K562 (cell line): ENCODE results near the gene AK5. TPM values are rescaled to one million over a fixed set of nuclear protein-coding genes. Genes with fewer than 3 reads are reported as not detected.

Source experiments
- ATAC-seq: fragments of 200-7000 bp; cut with Tn5 transposase; 3 replicates; pipeline ENCODE4 v1.9.1; 2020; ENCODE audit warnings: moderate library complexity
- BruUV-seq: library from RNA; stranded (reverse); fragments of 400-500 nt; replicated peaks from 2 replicates; lab custom pipeline; 2021; lab: Mats Ljungman, UMichigan
- CTCF ChIA-PET: fragments of 300-600 bp; formaldehyde crosslinking; extraction: SDS; loops from one replicate; lab custom pipeline; 2021; ENCODE audit warnings: low intra/inter-chr PET ratio; lab: Yijun Ruan, JAX
- POLR2A ChIA-PET: fragments of 300-600, 350-650 bp; sonication (Branson Sonifier 250); formaldehyde crosslinking; extraction: SDS; loops from one replicate; lab custom pipeline; 2021; ENCODE audit warnings: antibody characterized with exemption, inconsistent platforms; lab: Yijun Ruan, JAX
- DNase-seq, 4 experiments: peaks; one replicate each; pipeline versions ENCODE4 v3.0.0 to v3.0.0-alpha.2; 2011 to 2018; ENCODE audit warnings: low spot score in 3 of 4, mixed read lengths in 3 of 4; ENCODE audit errors: extremely low read depth in 1 of 4
- FAIRE-seq: peaks from 2 replicates; lab custom pipeline; 2011; peaks lifted over from hg19 to GRCh38; lab: Jason Lieb, UNC
- H2AFZ ChIP-seq: 2 replicates; pipeline ENCODE4 v1.6.0; 2011; ENCODE audit warnings: low read depth, low read length, control low read depth, inconsistent platforms
- H3K27ac ChIP-seq: fragments of 200-600 bp; 3 replicates; pipeline ENCODE4 v1.8.0; 2011; ENCODE audit warnings: low read depth, mild to moderate bottlenecking, control low read depth, inconsistent platforms, low read length, moderate library complexity, mixed read lengths; ENCODE audit errors: extremely low read depth
- H3K27me3 ChIP-seq, 2 experiments: fragments of 300-600 bp in 1 of 2; 2 replicates in 1 of 2; 3 replicates in 1 of 2; pipeline versions ENCODE4 v1.6.0 to v1.8.0; 2011; ENCODE audit warnings: inconsistent platforms in 2 of 2, low read length in 2 of 2, mild to moderate bottlenecking in 1 of 2, mixed read lengths in 1 of 2, moderate library complexity in 1 of 2; ENCODE audit not compliant: control insufficient read depth in 2 of 2, insufficient read depth in 2 of 2
- H3K36me3 ChIP-seq: fragments of 300-600 bp; 3 replicates; pipeline ENCODE4 v1.8.0; 2011; ENCODE audit warnings: mild to moderate bottlenecking, low read length, inconsistent platforms; ENCODE audit not compliant: control insufficient read depth, insufficient read depth
- H3K4me1 ChIP-seq, 2 experiments: fragments of 200-600 bp in 1 of 2; replicated peaks in 1 of 2; 2 replicates in 1 of 2; 3 replicates in 1 of 2; pipeline versions ENCODE4 v1.5.1 to v1.8.0; 2011; ENCODE audit warnings: inconsistent platforms in 2 of 2, low read length in 2 of 2, mild to moderate bottlenecking in 1 of 2, mixed read lengths in 1 of 2, moderate library complexity in 1 of 2; ENCODE audit not compliant: control insufficient read depth in 2 of 2, insufficient read depth in 2 of 2
- H3K4me2 ChIP-seq: 2 replicates; pipeline ENCODE4 v1.6.1; 2011; ENCODE audit warnings: low read length, control low read depth, inconsistent platforms, mixed read lengths; ENCODE audit not compliant: insufficient read depth
- H3K4me3 ChIP-seq: fragments of 200-600 bp; sonication (generic), shearing (Covaris generic); 2 replicates; pipeline ENCODE4 v1.5.1; 2016; ENCODE audit warnings: control low read depth, inconsistent platforms
- H3K79me2 ChIP-seq: fragments of 200-600 bp; 3 replicates; pipeline ENCODE4 v1.8.0; 2011; ENCODE audit warnings: low read length, inconsistent platforms; ENCODE audit not compliant: control insufficient read depth, insufficient read depth
- H3K9ac ChIP-seq, 2 experiments: 2 replicates each; pipeline versions ENCODE4 v1.6.0 to v1.6.1; 2011; ENCODE audit warnings: low read depth in 2 of 2, low read length in 2 of 2, control low read depth in 1 of 2, inconsistent platforms in 1 of 2, mild to moderate bottlenecking in 1 of 2, mixed read lengths in 1 of 2; ENCODE audit not compliant: insufficient read depth in 1 of 2
- H3K9me1 ChIP-seq: one replicate; pipeline ENCODE4 v1.6.0; 2011; ENCODE audit warnings: inconsistent platforms, mild to moderate bottlenecking, low read length, moderate library complexity; ENCODE audit not compliant: control insufficient read depth, insufficient read depth
- H3K9me3 ChIP-seq: replicated peaks from 2 replicates; pipeline ENCODE4 v1.5.1; 2011; ENCODE audit warnings: low read depth, low read length, inconsistent platforms; ENCODE audit not compliant: control insufficient read depth, insufficient read depth
- H4K20me1 ChIP-seq: replicated peaks from 2 replicates; pipeline ENCODE4 v1.6.1; 2011; ENCODE audit warnings: low read length, inconsistent platforms, mixed read lengths; ENCODE audit not compliant: control insufficient read depth, insufficient read depth
- BHLHE40 ChIP-seq: IDR thresholded peaks from 2 replicates; pipeline ENCODE4 v1.6.1; 2011; ENCODE audit warnings: low read length, improper control_type of control experiment
- IRF9 ChIP-seq: fragments of 450-650 bp; IDR thresholded peaks from 2 replicates; pipeline ENCODE4 v1.6.1; 2016; ENCODE audit warnings: missing biosample characterization, missing genetic modification characterization
- USF1 ChIP-seq: sonication (generic); formaldehyde crosslinking; IDR thresholded peaks from 2 replicates; pipeline ENCODE4 v1.9.0; 2022; ENCODE audit warnings: mild to moderate bottlenecking, missing genetic modification reagents
- ZBTB1 ChIP-seq: sonication (generic); formaldehyde crosslinking; IDR thresholded peaks from 2 replicates; pipeline ENCODE4 v1.8.1; 2023; ENCODE audit warnings: missing genetic modification reagents, low read depth, mild to moderate bottlenecking, borderline replicate concordance
- ZNF609 ChIP-seq: sonication (generic); formaldehyde crosslinking; IDR thresholded peaks from 2 replicates; pipeline ENCODE4 v1.8.1; 2023; ENCODE audit warnings: missing genetic modification reagents, mild to moderate bottlenecking, borderline replicate concordance
- ZNF717 ChIP-seq: fragments of 250-450 bp; sonication (Bioruptor Pico); IDR thresholded peaks from 2 replicates; pipeline ENCODE4 v1.5.0; 2021
- WGBS: fragments of 100-300 bp; shearing (Covaris generic); methylation state at CpG from one replicate; pipeline ENCODE4 v1.1.6; 2016; ENCODE audit warnings: low coverage, mixed read lengths; ENCODE audit not compliant: insufficient coverage; ENCODE audit errors: missing lambda C conversion rate; 5-methylcytosine and 5-hydroxymethylcytosine counted together
- in situ Hi-C: fragments of 300-500 bp; cut with MboI; formaldehyde crosslinking; loops from 4 replicates; pipeline ENCODE4 v1.15.0; 2018; ENCODE audit warnings: inconsistent platforms, mixed read lengths
- intact Hi-C: fragments of 100-400 bp; cut with micrococcal nuclease; formaldehyde crosslinking; loops from 2 replicates; pipeline ENCODE4 v1.14.2; 2022
- polyA plus RNA-seq, 8 experiments: library from polyadenylated mRNA; depleted of rRNA in 4 of 8; stranded (reverse) in 5 of 8; unstranded in 3 of 8; fragments of >200 nt; fragmentation: Nextera tagmentation in 2 of 8; fragmentation: Illumina TruSeq in 1 of 8; extraction: Ambion mirVana in 2 of 8; extraction: Trizol in 1 of 8; gene quantifications; 2 replicates each; pipeline versions ENCODE4 v1.2.1 to v1.2.3, GENCODE V29; 2011 to 2014; ENCODE audit warnings: inconsistent platforms in 1 of 8, missing spikeins in 1 of 8
- total RNA-seq, 7 experiments: library from RNA; depleted of rRNA in 6 of 7; stranded (reverse); fragments of >200 nt in 6 of 7; fragmentation: Illumina TruSeq in 2 of 7; extraction: Trizol in 2 of 7; gene quantifications; 2 replicates each; pipeline versions ENCODE4 v1.2.1 to v1.2.3, GENCODE V29; 2011 to 2021; ENCODE audit warnings: low replicate concordance in 1 of 7
- TF ChIP-seq, protein P1 (sequence below): sonication (generic); formaldehyde crosslinking; IDR thresholded peaks from 2 replicates; pipeline ENCODE4 v1.8.1; 2022; ENCODE audit warnings: missing genetic modification reagents

AK5 gene
- total and polyA plus RNA-seq, 9 of the 15 experiments (the other 6 are each of a cell fraction or from before 2014, with no cell fraction given) = 0.06 TPM; not detected in 8

DNA sequence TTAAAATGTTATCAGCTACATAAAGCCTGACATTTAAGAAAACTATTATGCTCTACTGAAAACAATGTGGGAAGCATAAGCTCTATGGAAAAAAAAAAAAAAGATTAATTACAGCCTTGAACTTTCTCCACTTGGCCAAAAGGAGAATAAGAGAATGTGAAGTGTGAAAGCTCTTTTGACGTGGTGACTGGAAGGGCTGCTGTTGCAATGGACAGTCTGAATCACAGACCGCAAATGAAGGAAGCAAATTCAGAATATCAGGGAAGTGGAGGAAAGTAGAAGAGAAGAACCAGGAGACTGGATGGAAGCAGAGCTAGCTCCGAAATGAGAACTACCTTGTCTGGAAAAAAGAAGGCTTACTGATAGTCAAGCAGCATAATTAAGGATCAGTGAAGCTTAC lies 106.8 kb downstream of the AK5 start:
- BruUV-seq = no TSS peak
- no peaks in the 10 kb centered on the region for H3K4me1 ChIP-seq
- ATAC-seq = no peak
- no peak for TF ChIP-seq ZBTB1 (CRISPR knock-in tag)
- no peak for DNase-seq
- no peaks in the 10 kb centered on the region for H3K27me3 ChIP-seq
- no peak overlapping the region for H2AFZ ChIP-seq
- ChIA-PET POLR2A (no interaction called here), CTCF (no interaction called here)
- in situ Hi-C loops = no loop called here
- no peak overlapping the region for H3K4me3 ChIP-seq
- WGBS = 5% methylated on average over 3 of the region's 3 CpGs
- H3K9me1 ChIP-seq = no peaks in the 10 kb centered on the region
- intact Hi-C loops = no loop called here
- H3K9ac ChIP-seq = no peak overlapping the region
- H4K20me1 ChIP-seq = no peaks in the 10 kb centered on the region
- H3K27ac ChIP-seq = no peak overlapping the region
- no peak overlapping the region for H3K4me2 ChIP-seq
- no peaks in the 10 kb centered on the region for H3K9me3 ChIP-seq
- FAIRE-seq = no peak
- H3K36me3 ChIP-seq = no peaks in the 10 kb centered on the region
- no peaks in the 10 kb centered on the region for H3K79me2 ChIP-seq

DNA sequence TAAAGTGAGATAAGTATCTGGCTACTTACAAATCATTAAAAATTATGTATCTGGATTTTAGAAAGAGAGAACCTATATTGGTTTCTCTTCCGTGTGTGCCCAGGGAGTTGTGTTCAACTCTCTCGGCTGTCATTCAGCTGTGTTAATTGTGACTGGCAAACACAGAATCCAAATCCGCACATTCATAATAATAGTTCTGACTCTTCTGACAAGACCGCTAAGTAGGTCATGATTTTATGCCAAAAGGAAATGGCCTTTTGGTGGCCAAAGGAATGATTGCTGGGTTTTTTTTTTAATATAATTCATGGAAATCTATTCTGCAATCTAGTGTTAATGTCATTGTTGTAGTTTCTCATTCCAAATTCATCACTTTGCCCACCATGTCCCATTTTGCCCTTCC lies 110.7 kb downstream of the AK5 start:
- no peaks in the 10 kb centered on the region for H3K36me3 ChIP-seq
- no peak for DNase-seq
- no peak for FAIRE-seq
- H3K4me3 ChIP-seq = no peak overlapping the region
- ChIA-PET POLR2A (interaction anchor here (0.6 kb wide), 1 partner anchor 173 kb away, joined by 3 read pairs; the partner anchor contains the start of gene PIGK), CTCF (no interaction called here)
- 2% methylated on average over 4 of the region's 4 CpGs for WGBS
- H3K9me1 ChIP-seq = no peaks in the 10 kb centered on the region
- H3K9ac ChIP-seq = no peak overlapping the region
- intact Hi-C loops (no loop called here), in situ Hi-C loops (no loop called here)
- no peak for ATAC-seq
- H4K20me1 ChIP-seq = no peaks in the 10 kb centered on the region
- no peaks in the 10 kb centered on the region for H3K9me3 ChIP-seq
- H3K27me3 ChIP-seq = no peaks in the 10 kb centered on the region
- no TSS peak for BruUV-seq
- H3K79me2 ChIP-seq = no peaks in the 10 kb centered on the region
- no peaks in the 10 kb centered on the region for H3K4me1 ChIP-seq
- no peak overlapping the region for H2AFZ ChIP-seq
- no peak overlapping the region for H3K27ac ChIP-seq
- no peak overlapping the region for H3K4me2 ChIP-seq
- no peak for TF ChIP-seq ZNF609
- TF ChIP-seq ZNF717 (CRISPR knock-in tag) = no peak
- TF ChIP-seq, protein P1, sequence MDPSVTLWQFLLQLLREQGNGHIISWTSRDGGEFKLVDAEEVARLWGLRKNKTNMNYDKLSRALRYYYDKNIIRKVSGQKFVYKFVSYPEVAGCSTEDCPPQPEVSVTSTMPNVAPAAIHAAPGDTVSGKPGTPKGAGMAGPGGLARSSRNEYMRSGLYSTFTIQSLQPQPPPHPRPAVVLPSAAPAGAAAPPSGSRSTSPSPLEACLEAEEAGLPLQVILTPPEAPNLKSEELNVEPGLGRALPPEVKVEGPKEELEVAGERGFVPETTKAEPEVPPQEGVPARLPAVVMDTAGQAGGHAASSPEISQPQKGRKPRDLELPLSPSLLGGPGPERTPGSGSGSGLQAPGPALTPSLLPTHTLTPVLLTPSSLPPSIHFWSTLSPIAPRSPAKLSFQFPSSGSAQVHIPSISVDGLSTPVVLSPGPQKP (CRISPR knock-in tag) = no peak
- TF ChIP-seq USF1 (CRISPR knock-in tag) = no peak
- no peak for TF ChIP-seq IRF9 (tag)
- no peak for TF ChIP-seq BHLHE40
